GM12878 (cell line): ENCODE results near the gene POU6F2. TPM values are rescaled to one million over a fixed set of nuclear protein-coding genes. Genes with fewer than 3 reads are reported as not detected.

Experiments
- ATAC-seq: fragments of 200-7000 bp; cut with Tn5 transposase; 3 replicates; pipeline ENCODE4 v1.9.1; 2020; ENCODE audit warnings: mild to moderate bottlenecking, moderate library complexity
- BruUV-seq: library from RNA; stranded (reverse); fragments of 400-500 nt; replicated peaks from 2 replicates; lab custom pipeline; 2021; lab: Mats Ljungman, UMichigan
- CTCF ChIA-PET: fragments of 300-600 bp; sonication (Branson Sonifier 250); formaldehyde crosslinking; extraction: SDS; loops from one replicate; lab custom pipeline; 2021; ENCODE audit warnings: inconsistent platforms; lab: Yijun Ruan, JAX
- POLR2A ChIA-PET: fragments of 350-600 bp; formaldehyde crosslinking; extraction: SDS; loops from one replicate; lab custom pipeline; 2021; ENCODE audit warnings: inconsistent platforms; lab: Charles Lee
- RAD21 ChIA-PET: fragments of 300-600 bp; sonication (Branson Sonifier 250); formaldehyde crosslinking; loops from one replicate; lab custom pipeline; 2023; ENCODE audit warnings: antibody characterized with exemption; ENCODE audit not compliant: unreplicated experiment; lab: Charles Lee
- SMC1A ChIA-PET: fragments of 300-600 bp; sonication (Branson Sonifier 250); formaldehyde crosslinking; loops from one replicate; lab custom pipeline; 2023; ENCODE audit not compliant: unreplicated experiment, uncharacterized antibody; lab: Charles Lee
- DNase-seq: peaks from one replicate; pipeline ENCODE4 v3.0.0-alpha.2; 2011; ENCODE audit warnings: low read depth, low spot score
- FAIRE-seq: peaks from 3 replicates; lab custom pipeline; 2011; peaks lifted over from hg19 to GRCh38; lab: Jason Lieb, UNC
- H2AFZ ChIP-seq: 2 replicates; pipeline ENCODE4 v1.6.0; 2011; ENCODE audit warnings: low read depth, low read length, control low read depth; ENCODE audit not compliant: control insufficient read depth
- H3K27ac ChIP-seq: 2 replicates; pipeline ENCODE4 v1.5.1; 2011; ENCODE audit warnings: control low read depth; ENCODE audit not compliant: control insufficient read depth, insufficient read depth
- H3K27me3 ChIP-seq, 2 experiments: replicated peaks in 1 of 2; 2 replicates each; pipeline versions ENCODE4 v1.6.0 to v1.6.1; 2011; ENCODE audit warnings: low read length in 1 of 2; ENCODE audit not compliant: control insufficient read depth in 2 of 2, insufficient read depth in 2 of 2
- H3K36me3 ChIP-seq, 2 experiments: 2 replicates each; pipeline ENCODE4 v1.5.1; 2011; ENCODE audit warnings: low read length in 1 of 2; ENCODE audit not compliant: control insufficient read depth in 2 of 2, insufficient read depth in 2 of 2
- H3K4me1 ChIP-seq: 2 replicates; pipeline ENCODE4 v1.6.1; 2011; ENCODE audit warnings: mild to moderate bottlenecking, low read length, moderate library complexity, mixed read lengths; ENCODE audit not compliant: control insufficient read depth, insufficient read depth
- H3K4me2 ChIP-seq: 2 replicates; pipeline ENCODE4 v1.6.0; 2011; ENCODE audit warnings: control low read depth; ENCODE audit not compliant: control insufficient read depth, insufficient read depth
- H3K4me3 ChIP-seq: fragments of 200-600 bp; sonication (generic); 2 replicates; pipeline ENCODE4 v1.5.1; 2016
- H3K79me2 ChIP-seq: 2 replicates; pipeline ENCODE4 v1.6.0; 2011; ENCODE audit warnings: low read length; ENCODE audit not compliant: control insufficient read depth, insufficient read depth
- H3K9ac ChIP-seq: 2 replicates; pipeline ENCODE4 v1.8.0; 2011; ENCODE audit warnings: low read length, control low read depth, mixed read lengths; ENCODE audit not compliant: control insufficient read depth, insufficient read depth
- H3K9me3 ChIP-seq: replicated peaks from 3 replicates; pipeline ENCODE4 v1.5.1; 2011; ENCODE audit warnings: mild to moderate bottlenecking, low read length; ENCODE audit not compliant: control insufficient read depth, insufficient read depth
- H4K20me1 ChIP-seq: 2 replicates; pipeline ENCODE4 v1.6.0; 2011; ENCODE audit not compliant: control insufficient read depth, insufficient read depth
- BACH1 ChIP-seq: fragments of 450-650 bp; IDR thresholded peaks from 2 replicates; pipeline ENCODE4 v1.6.1; 2017; ENCODE audit warnings: mild to moderate bottlenecking, borderline replicate concordance
- CBX3 ChIP-seq: fragments of 200-600 bp; sonication (generic); IDR thresholded peaks from 2 replicates; pipeline ENCODE4 v1.6.1; 2016; ENCODE audit warnings: low read depth, borderline replicate concordance
- CREB1 ChIP-seq: IDR thresholded peaks from 2 replicates; pipeline ENCODE4 v1.6.1; 2012; ENCODE audit warnings: low read depth, mild to moderate bottlenecking, inconsistent platforms
- EGR1 ChIP-seq, 2 experiments: IDR thresholded peaks; 1 replicate in 1 of 2; 2 replicates in 1 of 2; pipeline ENCODE4 v1.6.1; 2011 to 2012; ENCODE audit warnings: low read depth in 2 of 2, low read length in 2 of 2, borderline replicate concordance in 1 of 2, mild to moderate bottlenecking in 1 of 2, moderate library complexity in 1 of 2
- FOS ChIP-seq: IDR thresholded peaks from 3 replicates; pipeline ENCODE4 v1.6.1; 2011; ENCODE audit warnings: borderline replicate concordance; ENCODE audit not compliant: insufficient read length; ENCODE audit errors: extremely low read depth
- IRF4 ChIP-seq: IDR thresholded peaks from 2 replicates; pipeline ENCODE4 v1.6.1; 2011; ENCODE audit warnings: low read depth, low read length
- MTA2 ChIP-seq: fragments of 450-650 bp; IDR thresholded peaks from 2 replicates; pipeline ENCODE4 v1.6.1; 2016; ENCODE audit warnings: low read depth, mild to moderate bottlenecking, moderate library complexity
- MYC ChIP-seq: IDR thresholded peaks from 2 replicates; pipeline ENCODE4 v1.6.1; 2011; ENCODE audit warnings: mild to moderate bottlenecking, low read length, moderate library complexity, inconsistent platforms; ENCODE audit not compliant: insufficient read depth, insufficient replicate concordance, insufficient read length, severe bottlenecking
- NFIC ChIP-seq: IDR thresholded peaks from 2 replicates; pipeline ENCODE4 v1.6.1; 2012; ENCODE audit warnings: low read depth, mild to moderate bottlenecking, inconsistent platforms, low read length, moderate library complexity
- RFX5 ChIP-seq: IDR thresholded peaks from 2 replicates; pipeline ENCODE4 v1.6.1; 2011; ENCODE audit warnings: low read depth, low read length, improper control_type of control experiment
- TCF12 ChIP-seq: IDR thresholded peaks from 2 replicates; pipeline ENCODE4 v1.6.1; 2011; ENCODE audit warnings: low read depth, mild to moderate bottlenecking, low read length
- ZZZ3 ChIP-seq: IDR thresholded peaks from 2 replicates; pipeline ENCODE4 v1.6.1; 2011; ENCODE audit warnings: low read depth; ENCODE audit not compliant: control insufficient read depth, insufficient read length
- WGBS: methylation state at CpG from one replicate; pipeline ENCODE4 v1.1.6; 2016; ENCODE audit warnings: low lambda C conversion rate; ENCODE audit not compliant: insufficient replicate concordance, insufficient coverage; ENCODE audit errors: missing lambda C conversion rate; 5-methylcytosine and 5-hydroxymethylcytosine counted together
- in situ Hi-C: fragments of 300-500 bp; cut with MboI; formaldehyde crosslinking; loops from 9 replicates; pipeline ENCODE4 v1.14.3; 2018; ENCODE audit warnings: mixed read lengths
- intact Hi-C: fragments of 100-400 bp; cut with micrococcal nuclease; formaldehyde crosslinking; loops from one replicate; pipeline ENCODE4 v1.14.2; 2022; ENCODE audit not compliant: unreplicated experiment
- polyA plus RNA-seq, 11 experiments: library from polyadenylated mRNA; depleted of rRNA in 4 of 11; unstranded in 6 of 11; stranded (reverse) in 5 of 11; fragments of >200 nt; fragmentation: Nextera tagmentation in 4 of 11; fragmentation: Illumina TruSeq in 1 of 11; extraction: Ambion mirVana in 4 of 11; extraction: Trizol in 1 of 11; gene quantifications; 1 replicate in 1 of 11; 2 replicates in 10 of 11; pipeline versions ENCODE4 v1.2.1 to v1.2.3, GENCODE V29; 2011 to 2016; ENCODE audit warnings: inconsistent platforms in 2 of 11, missing spikeins in 2 of 11, low read depth in 1 of 11
- total RNA-seq, 4 experiments: library from RNA; depleted of rRNA in 3 of 4; stranded (reverse); fragments of >200 nt in 3 of 4; fragmentation: Illumina TruSeq in 1 of 4; extraction: Trizol in 1 of 4; gene quantifications; 2 replicates each; pipeline versions ENCODE4 v1.2.1 to v1.2.3, GENCODE V29; 2013 to 2021
- TF ChIP-seq, protein P1 (sequence below): fragments of 450-650 bp; IDR thresholded peaks from 2 replicates; pipeline ENCODE4 v1.6.1; 2017; ENCODE audit warnings: antibody characterized with exemption, mild to moderate bottlenecking, moderate library complexity
- TF ChIP-seq, protein P2 (sequence below): IDR thresholded peaks from 2 replicates; pipeline ENCODE4 v1.6.1; 2011; ENCODE audit warnings: low read depth, low read length, improper control_type of control experiment, borderline replicate concordance

Gene POU6F2
- total and polyA plus RNA-seq, 10 of the 15 experiments (the other 5 are each of a cell fraction or from before 2014, with no cell fraction given): 0.10 TPM; not detected in 9

DNA sequence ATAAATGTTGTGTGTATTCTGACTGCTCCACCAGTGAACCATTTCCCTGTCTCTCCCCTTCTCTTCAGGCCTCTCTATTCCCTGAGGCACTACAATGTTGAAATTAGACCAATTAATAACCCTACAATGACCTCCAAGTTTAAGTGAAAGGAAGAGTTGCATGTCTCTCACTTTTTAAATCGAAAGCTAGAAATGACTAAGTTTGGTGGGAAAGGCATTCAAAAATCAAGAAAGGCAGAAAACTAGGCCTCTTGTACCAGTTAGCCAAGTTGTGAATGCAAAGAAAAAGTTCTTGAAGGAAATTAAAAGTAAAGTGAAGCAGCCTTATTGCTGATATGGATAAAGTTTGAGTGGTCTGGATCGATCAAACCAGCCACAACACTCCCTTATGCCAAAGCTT lies 390.2 kb downstream of the POU6F2 start (continued):
- TF ChIP-seq RFX5 (no peak), IRF4 (peak; percentile 69; the same call in 1 of the 2 replicates), BACH1 (no peak), MYC (no peak), EGR1 (IDR thresholded peaks at IDR 0.05; ENCODE audit: borderline replicate concordance in 1 of 2, low read depth in 2 of 2, low read length in 2 of 2) (no peak), MTA2 (peak; percentile 46; the same call in 1 of the 2 replicates)
- TF ChIP-seq, protein P1, sequence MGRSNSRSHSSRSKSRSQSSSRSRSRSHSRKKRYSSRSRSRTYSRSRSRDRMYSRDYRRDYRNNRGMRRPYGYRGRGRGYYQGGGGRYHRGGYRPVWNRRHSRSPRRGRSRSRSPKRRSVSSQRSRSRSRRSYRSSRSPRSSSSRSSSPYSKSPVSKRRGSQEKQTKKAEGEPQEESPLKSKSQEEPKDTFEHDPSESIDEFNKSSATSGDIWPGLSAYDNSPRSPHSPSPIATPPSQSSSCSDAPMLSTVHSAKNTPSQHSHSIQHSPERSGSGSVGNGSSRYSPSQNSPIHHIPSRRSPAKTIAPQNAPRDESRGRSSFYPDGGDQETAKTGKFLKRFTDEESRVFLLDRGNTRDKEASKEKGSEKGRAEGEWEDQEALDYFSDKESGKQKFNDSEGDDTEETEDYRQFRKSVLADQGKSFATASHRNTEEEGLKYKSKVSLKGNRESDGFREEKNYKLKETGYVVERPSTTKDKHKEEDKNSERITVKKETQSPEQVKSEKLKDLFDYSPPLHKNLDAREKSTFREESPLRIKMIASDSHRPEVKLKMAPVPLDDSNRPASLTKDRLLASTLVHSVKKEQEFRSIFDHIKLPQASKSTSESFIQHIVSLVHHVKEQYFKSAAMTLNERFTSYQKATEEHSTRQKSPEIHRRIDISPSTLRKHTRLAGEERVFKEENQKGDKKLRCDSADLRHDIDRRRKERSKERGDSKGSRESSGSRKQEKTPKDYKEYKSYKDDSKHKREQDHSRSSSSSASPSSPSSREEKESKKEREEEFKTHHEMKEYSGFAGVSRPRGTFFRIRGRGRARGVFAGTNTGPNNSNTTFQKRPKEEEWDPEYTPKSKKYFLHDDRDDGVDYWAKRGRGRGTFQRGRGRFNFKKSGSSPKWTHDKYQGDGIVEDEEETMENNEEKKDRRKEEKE: no peak

DNA sequence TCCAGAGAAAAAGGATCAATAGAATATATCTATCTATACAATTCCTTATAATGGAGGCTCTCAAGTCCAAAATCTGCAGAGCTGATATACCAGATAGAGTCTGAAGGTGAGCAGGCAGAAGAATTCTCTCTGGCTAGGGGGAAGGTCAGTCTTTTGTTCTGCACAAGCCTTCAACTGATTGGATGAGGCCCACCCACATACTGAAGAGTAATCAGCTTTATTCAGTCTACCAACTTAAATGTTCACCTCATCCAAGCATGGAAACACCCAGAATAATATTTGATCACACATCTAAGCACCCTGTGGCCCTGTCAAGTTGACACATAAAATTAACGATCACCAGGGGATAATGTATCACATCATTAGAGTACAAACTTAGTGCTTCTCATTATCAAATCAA lies 394.7 kb downstream of the POU6F2 start:
- ATAC-seq: no peak
- WGBS: 50% methylated on average over 1 of the region's 1 CpG

More for the DNA sequence above, 394.7 kb downstream of the POU6F2 start:
- ChIA-PET RAD21 (no interaction called here), CTCF (interaction anchor here (1.2 kb wide), 1 partner anchor 13 kb away, joined by 3 read pairs; no protein-coding TSS in a partner anchor), SMC1A (interaction anchor here (0.7 to 1.6 kb wide), 3 partner anchors 11 to 1057 kb away, joined by 3 to 5 read pairs (median 3); no protein-coding TSS in a partner anchor), POLR2A (no interaction called here)
- TF ChIP-seq CREB1 (no peak), TCF12 (no peak), CBX3 (no peak), FOS (no peak), ZZZ3 (no peak), NFIC (no peak)
- TF ChIP-seq, protein P2, sequence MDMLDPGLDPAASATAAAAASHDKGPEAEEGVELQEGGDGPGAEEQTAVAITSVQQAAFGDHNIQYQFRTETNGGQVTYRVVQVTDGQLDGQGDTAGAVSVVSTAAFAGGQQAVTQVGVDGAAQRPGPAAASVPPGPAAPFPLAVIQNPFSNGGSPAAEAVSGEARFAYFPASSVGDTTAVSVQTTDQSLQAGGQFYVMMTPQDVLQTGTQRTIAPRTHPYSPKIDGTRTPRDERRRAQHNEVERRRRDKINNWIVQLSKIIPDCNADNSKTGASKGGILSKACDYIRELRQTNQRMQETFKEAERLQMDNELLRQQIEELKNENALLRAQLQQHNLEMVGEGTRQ: no peak
- H4K20me1 ChIP-seq: no peaks in the 10 kb centered on the region
- no peak overlapping the region for H3K9ac ChIP-seq
- H3K9me3 ChIP-seq: no peaks in the 10 kb centered on the region
- no peaks in the 10 kb centered on the region for H3K79me2 ChIP-seq
- no peak overlapping the region for H3K4me3 ChIP-seq
- no peaks in the 10 kb centered on the region for H3K36me3 ChIP-seq
- no peak overlapping the region for H3K27ac ChIP-seq
- in situ Hi-C loops (no loop called here), intact Hi-C loops (loop anchor here (5.0 kb wide), 1 partner anchor 35 kb away; no protein-coding TSS in a partner anchor)
- H2AFZ ChIP-seq: no peak overlapping the region
- DNase-seq (no peak), FAIRE-seq (no peak)
- H3K4me2 ChIP-seq: no peak overlapping the region
- H3K27me3 ChIP-seq: no peaks in the 10 kb centered on the region; a peak in 1 of 4 replicates
- no peaks in the 10 kb centered on the region for H3K4me1 ChIP-seq
- BruUV-seq: no TSS peak
